PFSK-1 (cell line): ENCODE measurements around the gene ASCC1.

Source experiments
- FOXP2 ChIP-seq: optimal IDR thresholded peaks from 2 replicates; pipeline ENCODE3; 2011; ENCODE audit warnings: borderline replicate concordance, control low read depth, inconsistent platforms; ENCODE audit not compliant: insufficient read depth; ENCODE audit errors: extremely low read length, extremely low read depth
- POLR2AphosphoS5 ChIP-seq: IDR thresholded peaks from 2 replicates; pipeline ENCODE4 v1.6.1; 2012; ENCODE audit warnings: low read depth, mild to moderate bottlenecking, control low read depth, low read length, moderate library complexity
- SIN3A ChIP-seq: IDR thresholded peaks from 2 replicates; pipeline ENCODE4 v1.6.1; 2012; ENCODE audit warnings: mild to moderate bottlenecking, low read length, moderate library complexity, borderline replicate concordance; ENCODE audit not compliant: insufficient read depth
- TAF1 ChIP-seq: IDR thresholded peaks from 2 replicates; pipeline ENCODE4 v1.6.1; 2012; ENCODE audit warnings: low read length, control low read depth, borderline replicate concordance; ENCODE audit not compliant: insufficient read depth
- TF ChIP-seq, protein P1 (sequence below), 2 experiments: IDR thresholded peaks; 2 replicates each; pipeline versions ENCODE4 v1.6.1 to v1.8.0; 2011 to 2012; ENCODE audit warnings: low read depth in 2 of 2, low read length in 2 of 2, control low read depth in 1 of 2, inconsistent platforms in 1 of 2, mild to moderate bottlenecking in 1 of 2, moderate library complexity in 1 of 2; ENCODE audit not compliant: insufficient read depth in 1 of 2

DNA sequence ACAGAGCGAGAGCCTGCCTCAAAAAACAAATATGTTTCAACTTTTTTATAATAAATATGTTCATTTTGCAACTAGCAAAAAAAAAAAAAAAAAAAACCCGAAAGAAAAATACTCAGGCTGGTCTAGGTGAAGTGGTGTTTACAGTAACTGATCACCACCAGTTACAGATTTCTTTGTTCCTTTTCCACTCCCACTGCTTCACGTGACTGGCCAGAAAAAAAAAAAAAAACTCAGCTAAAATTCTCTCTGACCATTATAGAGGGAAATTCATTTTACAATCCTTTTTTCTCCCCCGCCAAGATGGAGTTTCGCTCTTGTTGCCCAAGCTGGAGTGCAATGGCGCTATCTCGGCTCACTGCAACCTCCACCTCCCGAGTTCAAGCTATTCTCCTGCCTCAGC, 4.6 kb upstream of the ASCC1 start:
- TF ChIP-seq TAF1 (no peak), POLR2AphosphoS5 (no peak), SIN3A (no peak), FOXP2 (no peak)
- TF ChIP-seq, protein P1, sequence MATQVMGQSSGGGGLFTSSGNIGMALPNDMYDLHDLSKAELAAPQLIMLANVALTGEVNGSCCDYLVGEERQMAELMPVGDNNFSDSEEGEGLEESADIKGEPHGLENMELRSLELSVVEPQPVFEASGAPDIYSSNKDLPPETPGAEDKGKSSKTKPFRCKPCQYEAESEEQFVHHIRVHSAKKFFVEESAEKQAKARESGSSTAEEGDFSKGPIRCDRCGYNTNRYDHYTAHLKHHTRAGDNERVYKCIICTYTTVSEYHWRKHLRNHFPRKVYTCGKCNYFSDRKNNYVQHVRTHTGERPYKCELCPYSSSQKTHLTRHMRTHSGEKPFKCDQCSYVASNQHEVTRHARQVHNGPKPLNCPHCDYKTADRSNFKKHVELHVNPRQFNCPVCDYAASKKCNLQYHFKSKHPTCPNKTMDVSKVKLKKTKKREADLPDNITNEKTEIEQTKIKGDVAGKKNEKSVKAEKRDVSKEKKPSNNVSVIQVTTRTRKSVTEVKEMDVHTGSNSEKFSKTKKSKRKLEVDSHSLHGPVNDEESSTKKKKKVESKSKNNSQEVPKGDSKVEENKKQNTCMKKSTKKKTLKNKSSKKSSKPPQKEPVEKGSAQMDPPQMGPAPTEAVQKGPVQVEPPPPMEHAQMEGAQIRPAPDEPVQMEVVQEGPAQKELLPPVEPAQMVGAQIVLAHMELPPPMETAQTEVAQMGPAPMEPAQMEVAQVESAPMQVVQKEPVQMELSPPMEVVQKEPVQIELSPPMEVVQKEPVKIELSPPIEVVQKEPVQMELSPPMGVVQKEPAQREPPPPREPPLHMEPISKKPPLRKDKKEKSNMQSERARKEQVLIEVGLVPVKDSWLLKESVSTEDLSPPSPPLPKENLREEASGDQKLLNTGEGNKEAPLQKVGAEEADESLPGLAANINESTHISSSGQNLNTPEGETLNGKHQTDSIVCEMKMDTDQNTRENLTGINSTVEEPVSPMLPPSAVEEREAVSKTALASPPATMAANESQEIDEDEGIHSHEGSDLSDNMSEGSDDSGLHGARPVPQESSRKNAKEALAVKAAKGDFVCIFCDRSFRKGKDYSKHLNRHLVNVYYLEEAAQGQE (IDR thresholded peaks at IDR 0.05; ENCODE audit: insufficient read depth in 1 of 2, low read depth in 2 of 2, low read length in 2 of 2), result no peak
